Measurements from ENCODE around the gene ABCA6.
"Not testable (repeated sequence)": the region's sequence is repeated elsewhere in the genome, so short reads cannot be mapped to it uniquely, and the experiment has no call there.

ABCA6 gene

GRCh38 chr17:69141431-69142174 lies at the start of gene ABCA6:
TSS of gene ABCA6 (minus strand) at chr17:69141895. CDS start at chr17:69140703, 1,192 bp downstream.
- peak; percentile 37 for DNase-seq

- no peak for DNase-seq
Observed at GRCh38 chr17:69188796-69189195, 47.1 kb upstream of the ABCA6 start.

- DNase-seq, result no peak
Observed at GRCh38 chr17:69188064-69188463, 46.4 kb upstream of the ABCA6 start.

- DNase-seq, result no peak
Observed at GRCh38 chr17:69187294-69187693, 45.6 kb upstream of the ABCA6 start.

GRCh38 chr17:69179227-69179952 lies 37.7 kb upstream of the ABCA6 start:
- no peak for DNase-seq

- DNase-seq, result no peak
Observed at GRCh38 chr17:69176457-69176795, 34.7 kb upstream of the ABCA6 start.

GRCh38 chr17:69175625-69176456 lies 34.1 kb upstream of the ABCA6 start:
- DNase-seq, result no peak

- DNase-seq, result no peak
Observed at GRCh38 chr17:69175262-69175624, 33.5 kb upstream of the ABCA6 start.

GRCh38 chr17:69173118-69173517 lies 31.4 kb upstream of the ABCA6 start:
- no peak for DNase-seq

GRCh38 chr17:69170377-69170776 lies 28.7 kb upstream of the ABCA6 start:
- no peak for DNase-seq

GRCh38 chr17:69168642-69169041 lies 26.9 kb upstream of the ABCA6 start:
- DNase-seq, result not testable (repeated sequence)

- no peak for DNase-seq
Observed at GRCh38 chr17:69166957-69167356, 25.3 kb upstream of the ABCA6 start.

- no peak for DNase-seq
Observed at GRCh38 chr17:69164206-69164605, 22.5 kb upstream of the ABCA6 start.

GRCh38 chr17:69159418-69159817 lies 17.7 kb upstream of the ABCA6 start:
- DNase-seq, result no peak

- no peak for DNase-seq
Observed at GRCh38 chr17:69154267-69154666, 12.6 kb upstream of the ABCA6 start.

GRCh38 chr17:69150333-69150732 lies 8.6 kb upstream of the ABCA6 start:
- no peak for DNase-seq

- no peak for DNase-seq
Observed at GRCh38 chr17:69147460-69147859, 5.8 kb upstream of the ABCA6 start.

- no peak for DNase-seq
Observed at GRCh38 chr17:69144331-69145255, 2.9 kb upstream of the ABCA6 start.

- DNase-seq, result no peak
Observed at GRCh38 chr17:69143683-69144231, 2.1 kb upstream of the ABCA6 start.

GRCh38 chr17:69143151-69143550 lies 1.5 kb upstream of the ABCA6 start:
- no peak for DNase-seq

GRCh38 chr17:69142175-69142802 lies 594 bp upstream of the ABCA6 start:
- DNase-seq, result no peak

- no peak for DNase-seq
Observed at GRCh38 chr17:69134112-69134511, 7.6 kb downstream of the ABCA6 start.
